NCI-H1105 treated with DMSO at 0.1 percent for 48 hours (cell line): ENCODE measurements around the gene DHCR24.

ENCODE experiments used
- DNase-seq: peaks from one replicate; lab custom pipeline; 2025; lab: John Stamatoyannopoulos, UW

The DHCR24 gene

DNA sequence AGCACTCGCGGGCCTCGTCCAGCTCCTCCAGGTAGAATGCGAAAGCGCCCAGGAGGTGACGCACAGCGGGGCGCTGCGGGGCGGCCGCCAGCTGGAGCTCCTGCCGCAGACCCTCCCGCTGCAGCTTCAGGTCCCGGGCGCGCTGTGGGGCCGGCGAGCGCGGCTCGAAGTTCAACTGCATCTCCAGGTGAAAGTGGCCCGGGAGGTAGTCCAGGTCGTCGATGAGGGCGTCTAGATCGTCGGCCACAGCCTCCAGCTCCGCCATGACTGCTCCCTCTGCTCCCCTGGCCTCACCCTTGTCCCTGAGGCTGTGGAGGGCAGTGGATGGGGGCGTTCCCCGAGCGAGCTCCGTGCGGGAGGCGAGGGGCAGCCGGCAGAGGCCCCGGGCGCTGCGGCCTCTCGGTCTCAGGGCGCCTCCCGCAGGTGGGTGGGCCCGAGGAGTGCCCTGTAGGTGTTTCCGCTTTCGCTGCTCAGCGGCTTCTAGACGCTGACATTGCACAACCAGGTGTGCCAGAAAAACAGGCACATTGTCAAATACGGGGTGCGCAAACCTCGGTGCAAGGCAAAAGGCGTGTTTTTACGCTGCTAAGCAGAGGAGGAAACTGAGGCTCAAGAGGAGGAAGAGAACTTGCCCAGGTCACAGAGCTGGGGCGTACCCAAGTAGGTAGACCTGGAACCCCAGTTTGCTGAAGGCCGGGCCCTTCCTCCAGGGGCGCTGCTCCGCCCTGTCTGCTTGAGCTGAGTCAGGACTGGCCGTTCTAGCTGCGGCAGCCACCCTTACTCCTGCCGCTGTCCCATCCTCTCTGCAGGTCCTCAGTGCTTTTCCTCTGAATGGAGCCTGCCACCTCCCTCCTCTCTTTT lies 85.9 kb downstream of the DHCR24 start, which contains the start of gene TTC22:
Gene TTC22, minus strand, starts transcription at position 425 of the 861 bp plus-strand sequence. Its CDS starts 160 bp downstream, at position 265.
- DNase-seq, result no peak

GRCh38 chr1:54800041-54800898 lies 86.7 kb downstream of the DHCR24 start:
- DNase-seq, result no peak
